Measurements from ENCODE around the gene P2RX2.
"Not testable (repeated sequence)": the region's sequence is repeated elsewhere in the genome, so short reads cannot be mapped to it uniquely, and the experiment has no call there.

DNA sequence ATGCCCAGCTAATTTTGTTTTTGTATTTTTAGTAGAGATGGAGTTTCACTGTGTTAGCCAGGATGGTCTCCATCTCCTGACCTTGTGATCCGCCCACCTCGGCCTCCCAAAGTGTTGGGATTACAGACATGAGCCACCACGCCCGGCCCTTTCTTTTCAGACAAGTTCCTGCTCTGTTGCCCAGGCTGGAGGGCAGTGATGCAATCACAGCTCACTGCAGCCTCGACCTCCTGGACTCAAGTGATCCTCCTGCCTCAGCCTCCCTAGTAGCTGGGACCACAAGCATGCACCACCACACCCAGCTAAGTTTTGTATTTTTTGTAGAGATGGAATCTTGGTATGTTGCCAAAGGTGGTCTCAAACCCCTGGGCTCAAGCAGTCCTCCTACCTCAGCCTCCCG lies 19.1 kb upstream of the P2RX2 start:
- not testable (repeated sequence) for TF ChIP-seq POLR2AphosphoS5 (IDR thresholded peaks at IDR 0.05; ENCODE audit: borderline replicate concordance, low read depth, low read length); EZH2 (IDR thresholded peaks at IDR 0.05)

All from SK-N-MC (cell line).